ENCODE measurements around the gene ADAMTS9.

The ADAMTS9 gene

GRCh38 chr3:64588380-64588779 lies 99.4 kb downstream of the ADAMTS9 start:
- no peaks in the 10 kb centered on the region for H3K4me1 ChIP-seq (ENCODE audit: low read length)
- H2AFZ ChIP-seq (ENCODE audit: low read depth, low read length): no peak overlapping the region
- H3K27ac ChIP-seq (ENCODE audit: low read length): no peak overlapping the region
- H3K4me2 ChIP-seq (ENCODE audit: low read length): no peak overlapping the region
- TF ChIP-seq, protein P1, sequence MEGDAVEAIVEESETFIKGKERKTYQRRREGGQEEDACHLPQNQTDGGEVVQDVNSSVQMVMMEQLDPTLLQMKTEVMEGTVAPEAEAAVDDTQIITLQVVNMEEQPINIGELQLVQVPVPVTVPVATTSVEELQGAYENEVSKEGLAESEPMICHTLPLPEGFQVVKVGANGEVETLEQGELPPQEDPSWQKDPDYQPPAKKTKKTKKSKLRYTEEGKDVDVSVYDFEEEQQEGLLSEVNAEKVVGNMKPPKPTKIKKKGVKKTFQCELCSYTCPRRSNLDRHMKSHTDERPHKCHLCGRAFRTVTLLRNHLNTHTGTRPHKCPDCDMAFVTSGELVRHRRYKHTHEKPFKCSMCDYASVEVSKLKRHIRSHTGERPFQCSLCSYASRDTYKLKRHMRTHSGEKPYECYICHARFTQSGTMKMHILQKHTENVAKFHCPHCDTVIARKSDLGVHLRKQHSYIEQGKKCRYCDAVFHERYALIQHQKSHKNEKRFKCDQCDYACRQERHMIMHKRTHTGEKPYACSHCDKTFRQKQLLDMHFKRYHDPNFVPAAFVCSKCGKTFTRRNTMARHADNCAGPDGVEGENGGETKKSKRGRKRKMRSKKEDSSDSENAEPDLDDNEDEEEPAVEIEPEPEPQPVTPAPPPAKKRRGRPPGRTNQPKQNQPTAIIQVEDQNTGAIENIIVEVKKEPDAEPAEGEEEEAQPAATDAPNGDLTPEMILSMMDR (IDR thresholded peaks at IDR 0.05; ENCODE audit: low read depth, low read length): no peak
- TF ChIP-seq EZH2phosphoT487 (IDR thresholded peaks at IDR 0.05; ENCODE audit: low read depth): no peak
- H3K27me3 ChIP-seq (ENCODE audit: low read depth, low read length): peaks cover 20% of the 10 kb centered on the region; the same call in 1 of the 2 replicates
- no peaks in the 10 kb centered on the region for H3K36me3 ChIP-seq (replicated peaks; ENCODE audit: low read depth, low read length)
- H3K4me3 ChIP-seq (ENCODE audit: low read length): no peak overlapping the region
- no peaks in the 10 kb centered on the region for H3K79me2 ChIP-seq (ENCODE audit: low read length)
- no peaks in the 10 kb centered on the region for H3K9me3 ChIP-seq (ENCODE audit: insufficient read depth, low read length)
- H4K20me1 ChIP-seq (ENCODE audit: insufficient read depth, low read length): no peaks in the 10 kb centered on the region
- no peak overlapping the region for H3K9ac ChIP-seq (ENCODE audit: low read length)

DNA sequence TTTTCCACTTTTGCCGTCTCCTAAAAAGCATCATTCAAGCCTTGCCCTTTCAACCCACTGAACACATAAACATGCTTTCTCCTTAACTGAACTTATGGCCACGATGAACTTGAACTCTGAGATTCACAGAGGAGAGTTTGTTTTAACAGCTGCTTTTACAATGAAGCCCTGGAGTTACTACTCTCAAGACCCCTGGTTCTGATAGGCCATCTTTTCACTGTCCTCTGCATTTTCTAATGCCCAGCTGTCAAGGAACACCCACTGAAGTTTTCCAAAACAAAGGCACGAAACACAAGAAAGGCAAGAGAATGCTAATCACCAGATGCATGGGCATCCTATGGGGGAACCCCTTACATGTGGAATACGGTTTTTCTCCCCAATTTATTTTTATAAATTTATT lies 100.8 kb downstream of the ADAMTS9 start:
- Histone ChIP-seq H3K4me2 (ENCODE audit: low read length) (no peak overlapping the region), H3K27ac (ENCODE audit: low read length) (no peak overlapping the region), H3K79me2 (ENCODE audit: low read length) (no peaks in the 10 kb centered on the region), H3K9ac (ENCODE audit: low read length) (no peak overlapping the region), H4K20me1 (ENCODE audit: insufficient read depth, low read length) (no peaks in the 10 kb centered on the region), H3K27me3 (ENCODE audit: low read depth, low read length) (peaks cover 20% of the 10 kb centered on the region; the same call in 1 of the 2 replicates), H3K4me3 (ENCODE audit: low read length) (no peak overlapping the region), H3K36me3 (replicated peaks; ENCODE audit: low read depth, low read length) (no peaks in the 10 kb centered on the region), H3K4me1 (ENCODE audit: low read length) (no peaks in the 10 kb centered on the region), H2AFZ (ENCODE audit: low read depth, low read length) (no peak overlapping the region), H3K9me3 (ENCODE audit: insufficient read depth, low read length) (no peaks in the 10 kb centered on the region)
- TF ChIP-seq, protein P1 (IDR thresholded peaks at IDR 0.05; ENCODE audit: low read depth, low read length): no peak
- no peak for TF ChIP-seq EZH2phosphoT487 (IDR thresholded peaks at IDR 0.05; ENCODE audit: low read depth)

DNA sequence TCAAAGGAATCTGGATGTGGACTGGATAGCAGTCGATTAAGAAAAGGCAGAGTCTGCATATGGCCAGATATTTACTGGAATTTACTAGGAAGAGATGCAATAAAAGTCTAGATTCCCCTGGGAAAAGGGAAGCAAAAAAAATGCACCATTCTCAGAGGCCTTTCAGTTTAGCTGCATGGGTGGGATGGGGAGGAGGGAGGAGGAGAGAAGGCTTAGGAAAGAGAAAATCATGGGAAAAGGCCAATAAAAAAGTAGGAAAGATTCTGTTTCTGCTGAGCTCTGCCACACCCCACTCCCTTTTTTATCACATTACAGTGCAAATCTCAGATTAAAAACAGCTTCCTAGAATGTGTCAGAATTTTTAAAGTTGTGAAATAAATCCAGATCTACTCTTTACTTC lies 103.6 kb downstream of the ADAMTS9 start:
- Histone ChIP-seq H3K4me3 (ENCODE audit: low read length) (no peak overlapping the region), H3K9ac (ENCODE audit: low read length) (no peak overlapping the region), H3K4me2 (ENCODE audit: low read length) (no peak overlapping the region), H3K27ac (ENCODE audit: low read length) (no peak overlapping the region), H2AFZ (ENCODE audit: low read depth, low read length) (no peak overlapping the region), H3K4me1 (ENCODE audit: low read length) (no peaks in the 10 kb centered on the region), H3K27me3 (ENCODE audit: low read depth, low read length) (peaks cover 10% of the 10 kb centered on the region; the same call in 1 of the 2 replicates), H3K79me2 (ENCODE audit: low read length) (no peaks in the 10 kb centered on the region), H3K36me3 (replicated peaks; ENCODE audit: low read depth, low read length) (no peaks in the 10 kb centered on the region), H3K9me3 (ENCODE audit: insufficient read depth, low read length) (no peaks in the 10 kb centered on the region), H4K20me1 (ENCODE audit: insufficient read depth, low read length) (no peaks in the 10 kb centered on the region)
- TF ChIP-seq, protein P1 (IDR thresholded peaks at IDR 0.05; ENCODE audit: low read depth, low read length): no peak
- TF ChIP-seq EZH2phosphoT487 (IDR thresholded peaks at IDR 0.05; ENCODE audit: low read depth): no peak

DNA sequence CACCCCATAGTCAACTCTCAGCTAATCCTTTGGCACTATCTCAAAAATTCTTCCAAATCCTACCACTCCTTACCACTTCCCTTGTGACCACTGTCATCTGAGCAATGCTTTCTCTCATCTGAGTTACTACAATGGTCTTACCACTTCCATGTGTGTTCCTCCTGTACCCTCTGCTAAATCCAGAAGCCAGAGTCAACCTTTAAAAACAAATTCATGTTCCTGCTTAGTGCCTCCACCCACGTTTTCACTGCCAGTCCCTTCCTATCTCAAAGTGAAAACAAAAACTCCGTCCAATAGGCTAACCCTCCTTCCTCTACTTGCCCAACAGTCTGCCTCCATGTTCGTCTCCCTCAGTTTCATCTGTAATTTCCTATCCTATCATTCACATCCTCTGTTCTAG lies 109.0 kb downstream of the ADAMTS9 start:
- no peak overlapping the region for H3K4me2 ChIP-seq (ENCODE audit: low read length)
- H3K36me3 ChIP-seq (replicated peaks; ENCODE audit: low read depth, low read length): no peaks in the 10 kb centered on the region
- 0 out of 2 replicates have a peak overlapping the region, but pooled peaks have one; percentile 22 for H2AFZ ChIP-seq (ENCODE audit: low read depth, low read length)
- no peak overlapping the region for H3K27ac ChIP-seq (ENCODE audit: low read length)
- no peak for TF ChIP-seq EZH2phosphoT487 (IDR thresholded peaks at IDR 0.05; ENCODE audit: low read depth)
- TF ChIP-seq, protein P1 (IDR thresholded peaks at IDR 0.05; ENCODE audit: low read depth, low read length): no peak
- no peaks in the 10 kb centered on the region for H4K20me1 ChIP-seq (ENCODE audit: insufficient read depth, low read length)
- no peaks in the 10 kb centered on the region for H3K9me3 ChIP-seq (ENCODE audit: insufficient read depth, low read length)
- no peaks in the 10 kb centered on the region for H3K79me2 ChIP-seq (ENCODE audit: low read length)
- H3K27me3 ChIP-seq (ENCODE audit: low read depth, low read length): 0 out of 2 replicates have a peak, but pooled peaks cover 4% of the 10 kb centered on the region
- no peak overlapping the region for H3K4me3 ChIP-seq (ENCODE audit: low read length)
- H3K4me1 ChIP-seq (ENCODE audit: low read length): no peaks in the 10 kb centered on the region
- H3K9ac ChIP-seq (ENCODE audit: low read length): no peak overlapping the region

All from OCI-LY3 (cell line).